SJSA1 (cell line): ENCODE measurements around the gene DAZAP2. TPM values are rescaled to one million over a fixed set of nuclear protein-coding genes. Genes with fewer than 3 reads are reported as not detected.

Experiments used
- DNase-seq, 2 experiments: peaks; one replicate each; pipeline ENCODE4 v3.0.0-alpha.2; 2015 to 2020; ENCODE audit warnings: low spot score in 2 of 2, low read depth in 1 of 2
- H3K27ac ChIP-seq: fragments of 250-450 bp; sonication (Bioruptor Pico); 2 replicates; pipeline ENCODE4 v1.5.1; 2020; ENCODE audit warnings: mild to moderate bottlenecking, moderate library complexity
- H3K27me3 ChIP-seq: fragments of 250-450 bp; sonication (Bioruptor Pico); replicated peaks from 2 replicates; pipeline ENCODE4 v1.5.1; 2020; ENCODE audit warnings: mild to moderate bottlenecking, moderate library complexity
- H3K36me3 ChIP-seq: fragments of 250-450 bp; sonication (Bioruptor Pico); 2 replicates; pipeline ENCODE4 v1.5.1; 2020; ENCODE audit warnings: mild to moderate bottlenecking
- H3K4me1 ChIP-seq: fragments of 250-450 bp; sonication (Bioruptor Pico); replicated peaks from 2 replicates; pipeline ENCODE4 v1.6.1; 2021; ENCODE audit warnings: mild to moderate bottlenecking
- H3K4me3 ChIP-seq: fragments of 250-450 bp; sonication (Bioruptor Pico); 2 replicates; pipeline ENCODE4 v1.5.1; 2020; ENCODE audit warnings: mild to moderate bottlenecking
- H3K9me3 ChIP-seq: fragments of 250-450 bp; sonication (Bioruptor Pico); replicated peaks from 2 replicates; pipeline ENCODE4 v1.5.1; 2020; ENCODE audit warnings: mild to moderate bottlenecking
- total RNA-seq: library from RNA; depleted of rRNA; stranded (reverse); fragments of >200 nt; shearing (Covaris generic); gene quantifications from 2 replicates; pipeline ENCODE4 v1.2.3, GENCODE V29; 2014; rRNA removed

DAZAP2 gene
- 79.9 and 153 TPM in 2 replicates for total RNA-seq

- H3K4me1 ChIP-seq: peaks cover 23% of the 10 kb centered on the region
- DNase-seq: peak; percentile 86 to 96
- no peaks in the 10 kb centered on the region; the same call in 1 of the 2 replicates for H3K9me3 ChIP-seq
- peak within 1 kb of the TSS; percentile 98 for H3K4me3 ChIP-seq
- H3K27ac ChIP-seq: peak within 1 kb of the TSS; percentile 100
- peaks cover 47% of the 10 kb centered on the region for H3K36me3 ChIP-seq
- no peaks in the 10 kb centered on the region for H3K27me3 ChIP-seq
Observed at GRCh38 chr12:51238510-51239334, at the start of gene DAZAP2. Gene DAZAP2 (plus strand): TSS chr12:51238826. CDS start chr12:51238908, 82 bp downstream.

- no peaks in the 10 kb centered on the region for H3K36me3 ChIP-seq
- no peaks in the 10 kb centered on the region for H3K9me3 ChIP-seq
- H3K4me3 ChIP-seq: no peak overlapping the region
Observed at GRCh38 chr12:51189790-51190355, 48.8 kb upstream of the DAZAP2 start.

GRCh38 chr12:51190820-51191219 lies 47.8 kb upstream of the DAZAP2 start:
- no peak overlapping the region for H3K4me3 ChIP-seq
- no peaks in the 10 kb centered on the region for H3K4me1 ChIP-seq
- H3K27ac ChIP-seq: no peak overlapping the region
- no peaks in the 10 kb centered on the region for H3K9me3 ChIP-seq
- no peaks in the 10 kb centered on the region for H3K36me3 ChIP-seq
- no peaks in the 10 kb centered on the region for H3K27me3 ChIP-seq
- DNase-seq: no peak

More at GRCh38 chr12:51189790-51190355, 48.8 kb upstream of the DAZAP2 start:
- DNase-seq: no peak
- no peak overlapping the region for H3K27ac ChIP-seq
- no peaks in the 10 kb centered on the region for H3K27me3 ChIP-seq
- no peaks in the 10 kb centered on the region for H3K4me1 ChIP-seq

GRCh38 chr12:51191516-51192283 lies 46.9 kb upstream of the DAZAP2 start:
- DNase-seq: no peak
- Histone ChIP-seq H3K9me3 (no peaks in the 10 kb centered on the region), H3K27ac (no peak overlapping the region), H3K4me3 (no peak overlapping the region), H3K27me3 (no peaks in the 10 kb centered on the region), H3K4me1 (no peaks in the 10 kb centered on the region), H3K36me3 (no peaks in the 10 kb centered on the region)

GRCh38 chr12:51192284-51192671 lies 46.3 kb upstream of the DAZAP2 start:
- H3K4me1 ChIP-seq: no peaks in the 10 kb centered on the region
- H3K4me3 ChIP-seq: no peak overlapping the region
- H3K9me3 ChIP-seq: no peaks in the 10 kb centered on the region
- H3K36me3 ChIP-seq: no peaks in the 10 kb centered on the region
- H3K27me3 ChIP-seq: no peaks in the 10 kb centered on the region
- no peak overlapping the region for H3K27ac ChIP-seq
- no peak for DNase-seq

GRCh38 chr12:51195841-51196240 lies 42.8 kb upstream of the DAZAP2 start:
- no peaks in the 10 kb centered on the region for H3K36me3 ChIP-seq
- no peak overlapping the region for H3K4me3 ChIP-seq
- no peaks in the 10 kb centered on the region for H3K27me3 ChIP-seq
- H3K4me1 ChIP-seq: no peaks in the 10 kb centered on the region
- no peak overlapping the region for H3K27ac ChIP-seq
- H3K9me3 ChIP-seq: no peaks in the 10 kb centered on the region
- no peak for DNase-seq

GRCh38 chr12:51196547-51196946 lies 42.1 kb upstream of the DAZAP2 start:
- Histone ChIP-seq H3K9me3 (no peaks in the 10 kb centered on the region), H3K36me3 (no peaks in the 10 kb centered on the region), H3K4me3 (no peak overlapping the region), H3K27ac (no peak overlapping the region), H3K4me1 (no peaks in the 10 kb centered on the region), H3K27me3 (no peaks in the 10 kb centered on the region)
- no peak for DNase-seq

- DNase-seq: no peak
- Histone ChIP-seq H3K4me3 (no peak overlapping the region), H3K36me3 (no peaks in the 10 kb centered on the region), H3K27ac (no peak overlapping the region), H3K4me1 (no peaks in the 10 kb centered on the region), H3K27me3 (no peaks in the 10 kb centered on the region), H3K9me3 (no peaks in the 10 kb centered on the region)
Observed at GRCh38 chr12:51197736-51198567, 40.7 kb upstream of the DAZAP2 start.

- no peak for DNase-seq
- H3K36me3 ChIP-seq: no peaks in the 10 kb centered on the region
- no peaks in the 10 kb centered on the region for H3K9me3 ChIP-seq
- no peak overlapping the region for H3K27ac ChIP-seq
- no peaks in the 10 kb centered on the region for H3K4me1 ChIP-seq
- H3K4me3 ChIP-seq: no peak overlapping the region
- no peaks in the 10 kb centered on the region for H3K27me3 ChIP-seq
Observed at GRCh38 chr12:51198568-51199365, 39.9 kb upstream of the DAZAP2 start.

- no peak for DNase-seq
- Histone ChIP-seq H3K27ac (no peak overlapping the region), H3K4me1 (no peaks in the 10 kb centered on the region), H3K9me3 (no peaks in the 10 kb centered on the region), H3K36me3 (no peaks in the 10 kb centered on the region), H3K4me3 (no peak overlapping the region), H3K27me3 (no peaks in the 10 kb centered on the region)
Observed at GRCh38 chr12:51199366-51199945, 39.2 kb upstream of the DAZAP2 start.

- no peak overlapping the region for H3K4me3 ChIP-seq
- no peaks in the 10 kb centered on the region for H3K4me1 ChIP-seq
- H3K9me3 ChIP-seq: no peaks in the 10 kb centered on the region
- no peak for DNase-seq
- H3K36me3 ChIP-seq: no peaks in the 10 kb centered on the region
- no peak overlapping the region for H3K27ac ChIP-seq
- no peaks in the 10 kb centered on the region for H3K27me3 ChIP-seq
Observed at GRCh38 chr12:51200156-51200555, 38.5 kb upstream of the DAZAP2 start.

GRCh38 chr12:51200806-51201205 lies 37.8 kb upstream of the DAZAP2 start:
- no peaks in the 10 kb centered on the region for H3K4me1 ChIP-seq
- no peak overlapping the region for H3K27ac ChIP-seq
- H3K36me3 ChIP-seq: no peaks in the 10 kb centered on the region
- no peak overlapping the region for H3K4me3 ChIP-seq
- no peak for DNase-seq
- H3K9me3 ChIP-seq: no peaks in the 10 kb centered on the region
- H3K27me3 ChIP-seq: no peaks in the 10 kb centered on the region
